Putamen (tissue), 1 donor: ENCODE measurements around the gene SCUBE1.

Experiments used
- DNase-seq: peaks from one replicate; pipeline ENCODE4 v3.0.0-alpha.2; 2016; ENCODE audit warnings: low spot score

The SCUBE1 gene

GRCh38 chr22:43213051-43213450, 130.1 kb downstream of the SCUBE1 start:
- DNase-seq: no peak

GRCh38 chr22:43212434-43212952, 130.7 kb downstream of the SCUBE1 start:
- no peak for DNase-seq

GRCh38 chr22:43211941-43212433, 131.2 kb downstream of the SCUBE1 start:
- no peak for DNase-seq

GRCh38 chr22:43210631-43211515, 132.3 kb downstream of the SCUBE1 start:
- no peak for DNase-seq

GRCh38 chr22:43209971-43210370, 133.2 kb downstream of the SCUBE1 start:
- no peak for DNase-seq

GRCh38 chr22:43209523-43209890, 133.7 kb downstream of the SCUBE1 start:
- DNase-seq: no peak

- no peak for DNase-seq
These were observed 134.3 kb downstream of the SCUBE1 start for GRCh38 chr22:43208703-43209522.

- no peak for DNase-seq
These were observed 135.1 kb downstream of the SCUBE1 start for GRCh38 chr22:43207849-43208702.

GRCh38 chr22:43207386-43207785, 135.8 kb downstream of the SCUBE1 start:
- DNase-seq: no peak

GRCh38 chr22:43206509-43207161, 136.5 kb downstream of the SCUBE1 start:
- no peak for DNase-seq

GRCh38 chr22:43205748-43206508, 137.2 kb downstream of the SCUBE1 start:
- no peak for DNase-seq

- DNase-seq: no peak
These were observed 137.9 kb downstream of the SCUBE1 start for GRCh38 chr22:43205261-43205691.

- DNase-seq: no peak
These were observed 139.6 kb downstream of the SCUBE1 start for GRCh38 chr22:43203471-43203981.

GRCh38 chr22:43202756-43203410, 140.3 kb downstream of the SCUBE1 start:
- DNase-seq: no peak

- DNase-seq: no peak
These were observed 140.8 kb downstream of the SCUBE1 start for GRCh38 chr22:43202326-43202725.

GRCh38 chr22:43201486-43202219, 141.5 kb downstream of the SCUBE1 start:
- no peak for DNase-seq

GRCh38 chr22:43200555-43200954, 142.6 kb downstream of the SCUBE1 start:
- DNase-seq: no peak

- DNase-seq: no peak
These were observed 143.1 kb downstream of the SCUBE1 start for GRCh38 chr22:43200031-43200430.

GRCh38 chr22:43199541-43199940, 143.6 kb downstream of the SCUBE1 start:
- no peak for DNase-seq
